WI38 (cell line): ENCODE measurements around the gene NMU.
"Not testable (repeated sequence)": the region's sequence is repeated elsewhere in the genome, so short reads cannot be mapped to it uniquely, and the experiment has no call there.

Experiments used
- H3K4me3 ChIP-seq: 2 replicates; pipeline ENCODE4 v1.5.1; 2011; ENCODE audit warnings: low read depth, mild to moderate bottlenecking, control low read depth, low read length
- TF ChIP-seq, protein P1 (sequence below): IDR thresholded peaks from 2 replicates; pipeline ENCODE4 v1.5.1; 2012; ENCODE audit warnings: low read depth, mild to moderate bottlenecking, control low read depth, low read length

The NMU gene

DNA sequence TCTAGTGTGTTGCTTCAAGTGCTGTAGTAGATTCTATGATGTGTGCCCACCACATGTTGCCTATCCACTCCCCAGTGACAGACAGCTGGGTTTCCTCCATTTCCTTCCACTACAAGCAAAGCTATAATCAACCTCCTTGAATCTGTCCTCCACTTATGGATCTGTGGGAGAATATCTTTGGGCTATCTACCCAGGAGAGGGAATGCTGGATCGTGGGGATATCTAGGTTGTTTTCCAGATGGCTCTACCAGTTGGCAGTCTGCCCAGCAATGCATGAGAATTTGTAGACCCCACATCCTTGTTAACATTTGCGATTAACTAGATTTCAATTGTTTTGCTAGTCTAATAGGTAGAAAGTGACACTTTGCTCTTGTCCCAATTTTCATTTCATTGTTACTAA is 10.3 kb downstream of the NMU start:
- TF ChIP-seq, protein P1, sequence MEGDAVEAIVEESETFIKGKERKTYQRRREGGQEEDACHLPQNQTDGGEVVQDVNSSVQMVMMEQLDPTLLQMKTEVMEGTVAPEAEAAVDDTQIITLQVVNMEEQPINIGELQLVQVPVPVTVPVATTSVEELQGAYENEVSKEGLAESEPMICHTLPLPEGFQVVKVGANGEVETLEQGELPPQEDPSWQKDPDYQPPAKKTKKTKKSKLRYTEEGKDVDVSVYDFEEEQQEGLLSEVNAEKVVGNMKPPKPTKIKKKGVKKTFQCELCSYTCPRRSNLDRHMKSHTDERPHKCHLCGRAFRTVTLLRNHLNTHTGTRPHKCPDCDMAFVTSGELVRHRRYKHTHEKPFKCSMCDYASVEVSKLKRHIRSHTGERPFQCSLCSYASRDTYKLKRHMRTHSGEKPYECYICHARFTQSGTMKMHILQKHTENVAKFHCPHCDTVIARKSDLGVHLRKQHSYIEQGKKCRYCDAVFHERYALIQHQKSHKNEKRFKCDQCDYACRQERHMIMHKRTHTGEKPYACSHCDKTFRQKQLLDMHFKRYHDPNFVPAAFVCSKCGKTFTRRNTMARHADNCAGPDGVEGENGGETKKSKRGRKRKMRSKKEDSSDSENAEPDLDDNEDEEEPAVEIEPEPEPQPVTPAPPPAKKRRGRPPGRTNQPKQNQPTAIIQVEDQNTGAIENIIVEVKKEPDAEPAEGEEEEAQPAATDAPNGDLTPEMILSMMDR = no peak
- H3K4me3 ChIP-seq = no peak overlapping the region

DNA sequence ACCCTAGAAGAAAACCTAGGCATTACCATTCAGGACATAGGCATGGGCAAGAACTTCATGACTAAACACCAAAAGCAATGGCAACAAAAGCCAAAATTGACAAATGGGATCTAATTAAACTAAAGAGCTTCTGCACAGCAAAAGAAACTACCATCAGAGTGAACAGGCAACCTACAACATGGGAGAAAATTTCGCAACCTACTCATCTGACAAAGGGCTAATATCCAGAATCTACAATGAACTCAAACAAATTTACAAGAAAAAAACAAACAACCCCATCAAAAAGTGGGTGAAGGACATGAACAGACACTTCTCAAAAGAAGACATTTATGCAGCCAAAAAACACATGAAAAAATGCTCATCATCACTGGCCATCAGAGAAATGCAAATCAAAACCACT is 12.0 kb downstream of the NMU start:
- H3K4me3 ChIP-seq = not testable (repeated sequence)

DNA sequence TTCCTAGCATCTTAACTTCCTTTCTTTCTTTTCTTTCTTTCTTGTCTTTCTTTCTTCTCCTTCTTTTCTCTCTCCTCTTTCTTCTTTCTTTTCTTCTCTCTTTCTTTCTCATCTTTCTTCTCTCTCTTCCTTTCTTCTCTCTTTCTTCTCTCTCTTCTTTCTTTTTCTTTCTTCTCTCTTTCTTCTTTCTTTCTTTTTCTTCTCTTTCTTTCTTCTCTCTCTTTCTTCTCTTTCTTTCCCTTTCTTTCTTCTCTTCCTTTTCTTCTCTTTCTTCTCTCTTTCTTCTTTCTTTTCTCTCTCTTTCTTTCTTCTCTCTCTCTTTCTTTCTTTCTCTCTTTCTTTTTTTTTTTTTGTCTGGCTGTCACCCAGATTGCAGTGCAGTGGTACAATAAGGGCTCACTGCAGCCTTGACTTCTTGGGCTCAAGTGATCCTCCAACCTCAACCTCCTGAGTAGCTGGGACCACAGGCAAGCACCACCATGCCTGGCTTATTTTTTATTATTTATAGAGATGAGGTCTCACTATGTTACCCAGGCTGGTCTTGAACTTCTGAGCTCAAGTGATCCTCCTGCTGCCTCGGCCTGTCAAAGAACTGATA is 17.5 kb downstream of the NMU start:
- H3K4me3 ChIP-seq = no peak overlapping the region
- TF ChIP-seq, protein P1 = no peak

DNA sequence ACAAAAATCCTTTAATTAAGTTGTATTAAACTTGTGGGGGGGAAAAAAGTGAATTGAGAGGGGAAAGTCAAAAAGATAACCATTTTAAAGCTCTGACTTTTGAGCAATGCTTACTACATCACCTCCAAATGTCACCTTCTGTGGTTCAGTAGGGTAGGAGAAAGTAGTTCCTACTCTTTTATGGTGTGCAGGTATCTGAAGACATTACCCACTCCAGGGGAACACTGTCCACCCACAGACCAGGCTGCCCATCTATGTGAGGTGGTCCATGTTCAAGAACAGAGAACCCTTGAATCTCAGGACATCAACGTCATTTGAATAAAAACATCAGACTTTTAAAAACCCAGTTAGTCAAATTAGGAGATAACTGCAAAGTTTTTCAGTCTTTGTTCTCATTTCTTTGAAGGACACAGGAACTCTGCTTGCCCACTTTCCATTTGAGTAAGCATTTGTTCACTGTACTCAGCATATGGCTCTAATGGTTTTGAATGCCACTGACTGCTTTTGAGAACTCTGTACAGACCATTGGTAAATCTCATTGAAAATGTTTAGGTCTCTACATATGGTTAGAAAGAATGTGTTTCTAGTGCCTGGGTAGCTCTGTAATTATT is 18.4 kb downstream of the NMU start:
- H3K4me3 ChIP-seq = no peak overlapping the region
- TF ChIP-seq, protein P1 = no peak

DNA sequence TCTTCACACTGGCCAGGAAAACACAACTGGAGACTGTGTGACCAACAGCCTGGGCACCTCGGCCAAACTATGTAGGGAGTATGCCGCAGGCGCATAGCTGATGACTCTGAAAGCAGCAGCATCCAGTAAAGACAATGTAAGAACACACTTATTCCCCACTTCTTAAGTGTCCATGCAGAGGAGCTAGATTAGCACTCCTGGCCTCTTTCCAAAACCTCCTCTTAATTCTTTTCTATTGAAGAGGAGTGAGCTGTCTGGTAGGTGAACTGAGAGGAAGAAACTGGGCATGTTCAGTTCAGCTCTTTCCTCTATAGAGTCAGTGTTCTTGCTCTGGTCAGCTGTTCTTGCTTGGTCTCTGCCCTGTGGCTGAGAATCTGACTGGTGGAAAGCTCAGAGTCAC is 21.1 kb downstream of the NMU start:
- TF ChIP-seq, protein P1 = no peak
- no peak overlapping the region for H3K4me3 ChIP-seq

DNA sequence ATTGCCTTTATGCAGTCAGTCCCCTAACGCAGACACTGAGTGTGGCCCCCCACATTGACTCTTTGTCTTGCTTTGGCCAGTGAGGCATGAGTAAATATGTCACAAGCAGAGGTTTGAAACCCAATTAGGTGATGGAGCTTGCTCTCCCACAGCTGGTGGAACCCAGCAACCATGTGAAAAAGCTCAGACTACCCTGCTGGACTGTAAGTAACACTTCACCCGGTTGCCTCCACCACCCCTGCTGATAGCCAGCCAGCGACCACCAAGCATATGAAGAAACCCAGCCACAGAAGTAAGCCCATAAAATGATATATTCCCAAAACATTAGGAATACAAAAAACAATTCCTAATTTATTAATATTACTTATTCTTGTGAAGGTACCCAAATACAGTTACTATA is 22.5 kb downstream of the NMU start:
- TF ChIP-seq, protein P1 = no peak
- no peak overlapping the region for H3K4me3 ChIP-seq

DNA sequence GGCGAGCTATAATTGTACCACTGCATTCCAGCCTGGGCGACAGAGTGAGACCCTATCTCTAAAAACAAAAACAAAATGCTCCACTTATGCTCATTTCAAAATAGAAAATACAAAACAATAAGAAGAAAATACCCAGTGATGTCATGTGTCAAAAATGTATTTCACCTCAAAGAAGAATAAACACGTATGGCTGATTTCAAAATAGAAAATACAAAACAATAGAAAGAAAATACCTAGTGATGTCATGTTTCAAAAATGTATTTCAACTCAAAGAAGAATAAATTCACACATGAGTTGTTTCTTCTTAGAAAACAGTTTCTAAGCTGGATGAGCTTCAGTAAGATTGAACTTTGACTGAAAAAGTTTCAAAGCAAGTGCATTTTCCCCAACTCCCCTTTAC is 23.8 kb downstream of the NMU start:
- H3K4me3 ChIP-seq = no peak overlapping the region
- TF ChIP-seq, protein P1 = no peak
